Right ventricle myocardium inferior (tissue), 1 donor: ENCODE measurements around the gene HAUS7. TPM values are rescaled to one million over a fixed set of nuclear protein-coding genes. Genes with fewer than 3 reads are reported as not detected.
"Not testable (repeated sequence)": the region's sequence is repeated elsewhere in the genome, so short reads cannot be mapped to it uniquely, and the experiment has no call there.

Experiments used
- ATAC-seq: fragments of 200-7000 bp; cut with Tn5 transposase; one replicate; pipeline ENCODE4 v1.9.1; 2020; ENCODE audit warnings: mild to moderate bottlenecking, moderate library complexity
- DNase-seq: peaks from one replicate; pipeline ENCODE4 v3.0.0; 2021; ENCODE audit errors: missing footprints
- intact Hi-C: fragments of 100-400 bp; cut with DNase I; formaldehyde crosslinking; loops from one replicate; pipeline ENCODE4 v1.11.0; 2022
- total RNA-seq: library from RNA; stranded (reverse); fragmentation: NEBNext Ultra II Directional; extraction: Animal tissue kit (Norgen Biotek cat#: 25700); gene quantifications from one replicate; pipeline ENCODE4 v1.2.1, GENCODE V29; 2021
- donor health status: DM: no; HTN: yes; CAD: no; lungs with severe emphysema.

The HAUS7 gene
- total RNA-seq, 1 donor from 2014 or later = 18.5 TPM

GRCh38 chrX:153404333-153404732, 66.0 kb downstream of the HAUS7 start:
- DNase-seq, intact Hi-C loops, ATAC-seq: not testable (repeated sequence)

- intact Hi-C loops = no loop called here
- DNase-seq (no peak), ATAC-seq (no peak)
These were observed 69.1 kb downstream of the HAUS7 start, which contains the start of gene PNMA6E for GRCh38 chrX:153401133-153401764. Gene PNMA6E (minus strand): TSS chrX:153401350. CDS start chrX:153398849, 2,501 bp downstream.

- ATAC-seq (no peak), DNase-seq (peak; percentile 75)
- intact Hi-C loops = no loop called here
These were observed 69.9 kb downstream of the HAUS7 start for GRCh38 chrX:153400146-153401132.

- intact Hi-C loops = no loop called here
- DNase-seq = no peak
- no peak for ATAC-seq
These were observed 72.0 kb downstream of the HAUS7 start for GRCh38 chrX:153398275-153398960.

Other genes with a start within 250 kb of the HAUS7 start
- not detected for gene PNMA6F, start 148.8 kb downstream of the HAUS7 start, total RNA-seq
- gene ZNF275, start 136.4 kb downstream of the HAUS7 start, total RNA-seq = 6.5 TPM
- gene PNMA6E, start 69.2 kb downstream of the HAUS7 start, total RNA-seq = not detected
- gene ZFP92, start 59.1 kb downstream of the HAUS7 start, total RNA-seq = 0.65 TPM
- not detected for gene TREX2, start 24.5 kb downstream of the HAUS7 start, total RNA-seq
- gene BGN, start 24.4 kb upstream of the HAUS7 start, total RNA-seq = 42.2 TPM
- gene ATP2B3, start 47.1 kb upstream of the HAUS7 start, total RNA-seq = not detected
- 42.6 TPM for gene CCNQ, start 128.6 kb upstream of the HAUS7 start, total RNA-seq
- 0.19 TPM for gene DUSP9, start 176.6 kb upstream of the HAUS7 start, total RNA-seq
- 11.3 TPM for gene PNCK, start 203.2 kb upstream of the HAUS7 start, total RNA-seq
- gene SLC6A8, start 217.3 kb upstream of the HAUS7 start, total RNA-seq = 178 TPM